ENCODE measurements around the gene PDCD11.

DNA sequence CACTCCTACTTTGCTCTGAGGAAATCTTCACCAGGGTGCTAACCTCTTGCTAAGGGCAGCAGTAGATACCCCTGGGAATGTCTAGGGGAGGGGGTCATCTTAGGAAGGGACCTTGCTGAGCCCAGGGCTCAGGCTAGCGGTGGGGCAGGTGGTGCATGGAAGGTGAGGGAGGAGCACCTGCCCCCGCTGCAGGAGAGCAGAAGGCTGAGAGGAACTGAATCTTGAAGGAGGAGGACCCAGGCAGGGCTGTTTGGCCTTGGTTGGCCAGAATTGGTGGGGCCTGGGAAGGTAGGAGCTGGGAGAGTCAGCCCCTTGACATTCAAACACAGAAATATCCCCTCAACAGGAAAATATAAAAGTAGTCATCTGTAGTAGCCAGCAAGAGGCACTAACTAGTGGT is 75.6 kb downstream of the PDCD11 start:
- TF ChIP-seq EZH2 (IDR thresholded peaks at IDR 0.05; ENCODE audit: borderline replicate concordance, insufficient read depth, low read length, poor library complexity, severe bottlenecking) (no peak), EP300 (conservative IDR thresholded peaks at IDR 0.05; ENCODE audit: poor library complexity, severe bottlenecking) (no peak), REST (IDR thresholded peaks at IDR 0.05; ENCODE audit: borderline replicate concordance) (no peak), POLR2AphosphoS5 (IDR thresholded peaks at IDR 0.05) (no peak), TAF1 (IDR thresholded peaks at IDR 0.05; ENCODE audit: low read depth) (no peak), MXI1 (conservative IDR thresholded peaks at IDR 0.05; ENCODE audit: poor library complexity, severe bottlenecking) (no peak), SMC3 (conservative IDR thresholded peaks at IDR 0.05; ENCODE audit: poor library complexity) (no peak), RAD21 (conservative IDR thresholded peaks at IDR 0.05) (no peak)
- TF ChIP-seq, protein P1, sequence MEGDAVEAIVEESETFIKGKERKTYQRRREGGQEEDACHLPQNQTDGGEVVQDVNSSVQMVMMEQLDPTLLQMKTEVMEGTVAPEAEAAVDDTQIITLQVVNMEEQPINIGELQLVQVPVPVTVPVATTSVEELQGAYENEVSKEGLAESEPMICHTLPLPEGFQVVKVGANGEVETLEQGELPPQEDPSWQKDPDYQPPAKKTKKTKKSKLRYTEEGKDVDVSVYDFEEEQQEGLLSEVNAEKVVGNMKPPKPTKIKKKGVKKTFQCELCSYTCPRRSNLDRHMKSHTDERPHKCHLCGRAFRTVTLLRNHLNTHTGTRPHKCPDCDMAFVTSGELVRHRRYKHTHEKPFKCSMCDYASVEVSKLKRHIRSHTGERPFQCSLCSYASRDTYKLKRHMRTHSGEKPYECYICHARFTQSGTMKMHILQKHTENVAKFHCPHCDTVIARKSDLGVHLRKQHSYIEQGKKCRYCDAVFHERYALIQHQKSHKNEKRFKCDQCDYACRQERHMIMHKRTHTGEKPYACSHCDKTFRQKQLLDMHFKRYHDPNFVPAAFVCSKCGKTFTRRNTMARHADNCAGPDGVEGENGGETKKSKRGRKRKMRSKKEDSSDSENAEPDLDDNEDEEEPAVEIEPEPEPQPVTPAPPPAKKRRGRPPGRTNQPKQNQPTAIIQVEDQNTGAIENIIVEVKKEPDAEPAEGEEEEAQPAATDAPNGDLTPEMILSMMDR (IDR thresholded peaks at IDR 0.05; ENCODE audit: poor library complexity, severe bottlenecking): no peak
